A549 (cell line): ENCODE results near the gene OPHN1. TPM values are rescaled to one million over a fixed set of nuclear protein-coding genes. Genes with fewer than 3 reads are reported as not detected.

ENCODE experiments used
- ATAC-seq, 2 experiments: fragments of 200-7000 bp in 1 of 2; fragments of >200 bp in 1 of 2; cut with Nextera tagmentation in 1 of 2; cut with Tn5 transposase in 1 of 2; 3 replicates each; pipeline versions ENCODE4 v1.8.0 to v1.9.1; 2018 to 2020; ENCODE audit warnings: mild to moderate bottlenecking in 1 of 2, moderate library complexity in 1 of 2
- CTCF ChIA-PET: fragments of 300-600 bp; sonication (Branson Sonifier 250); formaldehyde crosslinking; extraction: SDS; loops from one replicate; lab custom pipeline; 2021; ENCODE audit warnings: antibody characterized with exemption, inconsistent platforms; lab: Yijun Ruan, JAX
- POLR2A ChIA-PET: fragments of 350-600 bp; formaldehyde crosslinking; extraction: SDS; loops from one replicate; lab custom pipeline; 2021; ENCODE audit warnings: antibody characterized with exemption, inconsistent platforms; lab: Yijun Ruan, JAX
- DNase-seq, 2 experiments: peaks; one replicate each; pipeline versions ENCODE4 v3.0.0 to v3.0.0-alpha.2; 2011 to 2016; ENCODE audit warnings: low read depth in 1 of 2, low spot score in 1 of 2
- FAIRE-seq: peaks from 2 replicates; lab custom pipeline; 2011; peaks lifted over from hg19 to GRCh38; lab: Jason Lieb, UNC
- H3K27ac ChIP-seq, 2 experiments: fragments of >200 bp; sonication (Bioruptor Twin); formaldehyde crosslinking; 3 replicates each; pipeline ENCODE4 v1.5.1; 2016 to 2017
- H3K4me1 ChIP-seq: fragments of >200 bp; sonication (Bioruptor Twin); formaldehyde crosslinking; 3 replicates; pipeline ENCODE4 v1.6.1; 2016
- H3K4me2 ChIP-seq: fragments of >200 bp; sonication (Bioruptor Twin); formaldehyde crosslinking; 3 replicates; pipeline ENCODE4 v1.6.1; 2016
- H3K4me3 ChIP-seq: fragments of >200 bp; sonication (Bioruptor Twin); formaldehyde crosslinking; 3 replicates; pipeline ENCODE4 v1.5.1; 2016
- H3K9me3 ChIP-seq: fragments of >200 bp; sonication (Bioruptor Twin); formaldehyde crosslinking; 3 replicates; pipeline ENCODE4 v1.6.1; 2016
- EHF ChIP-seq: fragments of 250-450 bp; sonication (Bioruptor Pico); IDR thresholded peaks from 2 replicates; pipeline ENCODE4 v1.5.0; 2020; ENCODE audit warnings: mild to moderate bottlenecking
- EHMT2 ChIP-seq: fragments of 200-600 bp; sonication (generic); IDR thresholded peaks from 2 replicates; pipeline ENCODE4 v1.6.1; 2016; ENCODE audit warnings: antibody characterized with exemption, low read depth, mild to moderate bottlenecking, moderate library complexity
- EP300 ChIP-seq, 2 experiments: fragments of >200 bp; sonication (Bioruptor Twin); formaldehyde crosslinking; IDR thresholded peaks; 2 replicates in 1 of 2; 3 replicates in 1 of 2; pipeline ENCODE4 v1.6.1; 2016 to 2017
- ESRRA ChIP-seq: fragments of 150-350 bp; IDR thresholded peaks from 2 replicates; pipeline ENCODE4 v1.6.1; 2014; ENCODE audit warnings: mild to moderate bottlenecking, low read length, borderline replicate concordance
- FOSB ChIP-seq: fragments of 250-450 bp; sonication (Bioruptor Pico); IDR thresholded peaks from 2 replicates; pipeline ENCODE4 v1.5.0; 2020; ENCODE audit warnings: mild to moderate bottlenecking, moderate library complexity
- FOXS1 ChIP-seq: fragments of 250-450 bp; sonication (Bioruptor Pico); IDR thresholded peaks from 2 replicates; pipeline ENCODE4 v1.5.0; 2020; ENCODE audit warnings: mild to moderate bottlenecking, moderate library complexity
- GATA3 ChIP-seq: IDR thresholded peaks from 2 replicates; pipeline ENCODE4 v1.6.1; 2012; ENCODE audit warnings: borderline replicate concordance
- HOXB5 ChIP-seq: fragments of 250-450 bp; sonication (Bioruptor Pico); IDR thresholded peaks from 2 replicates; pipeline ENCODE4 v1.5.0; 2020; ENCODE audit warnings: mild to moderate bottlenecking, moderate library complexity
- NFE2L2 ChIP-seq: fragments of 150-350 bp; conservative IDR thresholded peaks from 2 replicates; pipeline ENCODE4 v1.6.1; 2014; ENCODE audit warnings: low read length
- NPAS2 ChIP-seq: fragments of 250-450 bp; sonication (Bioruptor Pico); IDR thresholded peaks from 2 replicates; pipeline ENCODE4 v1.8.0; 2022; ENCODE audit warnings: mild to moderate bottlenecking, moderate library complexity, borderline replicate concordance
- PHF8 ChIP-seq: fragments of 200-600 bp; sonication (generic); IDR thresholded peaks from 2 replicates; pipeline ENCODE4 v1.6.1; 2016; ENCODE audit warnings: low read depth, mild to moderate bottlenecking, antibody characterized with exemption, moderate library complexity, borderline replicate concordance
- POLR2AphosphoS2 ChIP-seq: conservative IDR thresholded peaks from 2 replicates; pipeline ENCODE4 v1.6.1; 2012; ENCODE audit warnings: low read length, improper control_type of control experiment, inconsistent platforms
- RARB ChIP-seq: fragments of 250-450 bp; sonication (Bioruptor Pico); IDR thresholded peaks from 2 replicates; pipeline ENCODE4 v1.8.0; 2021; ENCODE audit warnings: mild to moderate bottlenecking, moderate library complexity
- TP53 ChIP-seq: fragments of 250-450 bp; sonication (Bioruptor Pico); IDR thresholded peaks from 2 replicates; pipeline ENCODE4 v1.5.0; 2021; ENCODE audit warnings: mild to moderate bottlenecking, moderate library complexity
- ZC3H11A ChIP-seq: fragments of 450-650 bp; IDR thresholded peaks from 2 replicates; pipeline ENCODE4 v1.6.1; 2014; ENCODE audit warnings: antibody characterized with exemption, mild to moderate bottlenecking
- ZFP36 ChIP-seq: fragments of 450-650 bp; IDR thresholded peaks from 2 replicates; pipeline ENCODE4 v1.6.1; 2014; ENCODE audit warnings: borderline replicate concordance; ENCODE audit not compliant: partially characterized antibody
- ZNF302 ChIP-seq: fragments of 250-450 bp; sonication (Bioruptor Pico); IDR thresholded peaks from 2 replicates; pipeline ENCODE4 v1.9.0; 2021; ENCODE audit warnings: inconsistent platforms, mild to moderate bottlenecking, moderate library complexity
- ZSCAN20 ChIP-seq: fragments of 250-450 bp; sonication (Bioruptor Pico); IDR thresholded peaks from 2 replicates; pipeline ENCODE4 v1.8.0; 2022; ENCODE audit warnings: mild to moderate bottlenecking, moderate library complexity
- WGBS: methylation state at CpG from one replicate; pipeline ENCODE4 v1.1.6; 2017; ENCODE audit errors: missing lambda C conversion rate; 5-methylcytosine and 5-hydroxymethylcytosine counted together
- polyA plus RNA-seq, 4 experiments: library from polyadenylated mRNA; depleted of rRNA in 3 of 4; stranded (reverse); fragments of >200 nt; fragmentation: RNase III in 1 of 4; extraction: RNeasy Plus Mini Kit Qiagen cat#74134 plus additional on column Dnase treatment in 1 of 4; gene quantifications; 2 replicates in 3 of 4; 3 replicates in 1 of 4; pipeline ENCODE4 v1.2.3, GENCODE V29; 2011 to 2017
- TF ChIP-seq, protein P1 (sequence below): fragments of >200 bp; sonication (Bioruptor Twin); formaldehyde crosslinking; IDR thresholded peaks from 3 replicates; pipeline ENCODE4 v1.6.1; 2016

The OPHN1 gene
- polyA plus RNA-seq, 2 of the 4 experiments (the other 2 are of a cell fraction): 2.0 to 5.7 TPM

DNA sequence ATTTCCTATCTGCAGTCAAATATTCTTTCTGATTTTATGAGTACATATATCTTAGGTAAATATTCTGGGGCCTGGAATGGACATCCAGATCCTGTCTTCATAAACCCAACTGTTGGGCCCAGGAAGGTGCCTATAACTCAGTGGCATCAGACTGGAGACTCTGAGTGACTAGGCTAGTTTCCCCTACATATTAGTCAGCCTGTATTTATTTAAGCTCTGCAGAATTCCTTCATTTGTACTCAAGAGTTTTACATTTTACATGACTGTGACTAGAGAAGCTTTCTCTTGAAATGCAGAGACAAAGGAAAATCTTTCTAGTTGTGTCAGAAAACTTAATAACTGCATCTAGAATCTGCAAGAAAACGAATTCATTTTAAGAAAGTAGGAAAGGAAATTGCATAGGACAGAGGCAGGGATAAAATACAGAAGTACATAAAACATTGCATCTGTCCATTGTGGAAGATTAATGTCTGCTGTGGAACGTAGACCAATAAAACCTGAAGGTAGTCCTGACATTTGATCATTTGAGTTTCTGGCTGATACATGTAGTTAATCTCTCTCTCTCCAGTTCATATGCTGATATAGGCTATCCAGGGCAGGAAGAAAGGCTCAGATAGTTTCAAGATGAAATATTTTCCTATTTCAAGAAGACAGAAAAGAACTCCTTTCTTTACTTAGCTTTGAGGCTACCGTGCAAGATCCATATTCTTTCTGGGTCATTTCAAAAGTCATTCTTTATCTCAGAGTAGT, 78.2 kb downstream of the OPHN1 start:
- Histone ChIP-seq H3K27ac (peak overlapping the region; percentile 55 to 61; a peak in 3 of 6 replicates), H3K4me3 (no peak overlapping the region), H3K4me2 (peak overlapping the region; percentile 64), H3K4me1 (peaks cover 21% of the 10 kb centered on the region), H3K9me3 (no peaks in the 10 kb centered on the region)
- TF ChIP-seq NPAS2 (CRISPR knock-in tag) (no peak), RARB (CRISPR knock-in tag) (no peak), EP300 (IDR thresholded peaks at IDR 0.05) (no peak), POLR2AphosphoS2 (no peak), EHMT2 (no peak), FOSB (CRISPR knock-in tag) (no peak), ZNF302 (CRISPR knock-in tag) (no peak), PHF8 (no peak), EHF (CRISPR knock-in tag) (no peak), ZFP36 (no peak), FOXS1 (no peak)
- DNase-seq (peak in 1 of 2 experiments; percentile 48), FAIRE-seq (no peak), ATAC-seq (peak in 1 of 2 experiments; percentile 87; a peak in 3 of 6 replicates)
- CTCF ChIA-PET: interaction anchor here (1.1 kb wide), 1 partner anchor 170 kb away, joined by 3 read pairs; no protein-coding TSS in a partner anchor
- WGBS: 9% methylated on average over 3 of the region's 3 CpGs
- POLR2A ChIA-PET: no interaction called here

DNA sequence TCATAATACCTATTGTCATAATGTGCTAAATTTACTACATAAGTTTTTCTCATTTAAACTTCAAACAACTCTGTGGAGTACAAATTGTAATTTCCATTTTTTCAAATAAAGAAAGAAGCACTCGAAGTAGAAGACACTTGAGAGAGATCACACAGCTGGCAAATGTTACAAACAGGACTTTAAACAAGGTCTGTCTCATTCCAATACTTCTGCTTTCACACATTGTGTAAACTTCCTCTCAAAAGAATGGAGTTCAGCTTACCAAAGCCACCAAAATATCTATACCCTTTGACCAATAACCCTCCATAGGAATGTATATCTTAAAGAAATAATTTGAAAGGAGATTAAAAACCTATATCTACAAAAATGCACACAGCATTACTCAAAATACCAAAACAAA, 88.3 kb downstream of the OPHN1 start:
- CTCF ChIA-PET: no interaction called here

DNA sequence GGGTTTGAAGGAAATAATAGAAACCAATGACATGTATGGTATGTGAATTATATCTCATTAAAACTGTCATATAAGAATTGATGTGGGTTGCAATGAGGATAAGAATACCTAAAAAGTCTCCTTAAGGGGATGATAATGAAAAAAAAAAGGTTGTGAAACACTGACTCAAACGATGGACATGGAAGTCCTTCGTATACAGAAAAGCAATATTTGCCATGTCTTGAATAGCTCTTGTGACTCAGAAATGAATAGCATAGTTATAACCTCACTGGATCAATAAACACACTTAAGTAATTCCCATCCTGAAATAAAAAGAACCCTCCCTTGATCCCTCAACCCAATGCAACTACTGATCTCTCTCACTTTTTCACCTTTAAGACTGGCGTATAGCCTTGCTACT, 89.7 kb downstream of the OPHN1 start:
- H3K27ac ChIP-seq: no peak overlapping the region
- TF ChIP-seq ZC3H11A: no peak
- TF ChIP-seq ZNF302 (CRISPR knock-in tag): no peak
- TF ChIP-seq, protein P1, sequence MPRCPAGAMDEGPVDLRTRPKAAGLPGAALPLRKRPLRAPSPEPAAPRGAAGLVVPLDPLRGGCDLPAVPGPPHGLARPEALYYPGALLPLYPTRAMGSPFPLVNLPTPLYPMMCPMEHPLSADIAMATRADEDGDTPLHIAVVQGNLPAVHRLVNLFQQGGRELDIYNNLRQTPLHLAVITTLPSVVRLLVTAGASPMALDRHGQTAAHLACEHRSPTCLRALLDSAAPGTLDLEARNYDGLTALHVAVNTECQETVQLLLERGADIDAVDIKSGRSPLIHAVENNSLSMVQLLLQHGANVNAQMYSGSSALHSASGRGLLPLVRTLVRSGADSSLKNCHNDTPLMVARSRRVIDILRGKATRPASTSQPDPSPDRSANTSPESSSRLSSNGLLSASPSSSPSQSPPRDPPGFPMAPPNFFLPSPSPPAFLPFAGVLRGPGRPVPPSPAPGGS: no peak
- TF ChIP-seq ZSCAN20 (CRISPR knock-in tag): no peak
- TF ChIP-seq EP300 (IDR thresholded peaks at IDR 0.05): no peak
- TF ChIP-seq NFE2L2: no peak
- POLR2A ChIA-PET: no interaction called here
- no peaks in the 10 kb centered on the region for H3K9me3 ChIP-seq
- FAIRE-seq (peak; percentile 89), DNase-seq (no peak), ATAC-seq (no peak)
- 47% methylated on average over 3 of the region's 3 CpGs for WGBS
- H3K4me2 ChIP-seq: no peak overlapping the region
- H3K4me1 ChIP-seq: no peaks in the 10 kb centered on the region
- CTCF ChIA-PET: interaction anchor here (0.6 kb wide), 1 partner anchor 10 kb away, joined by 4 read pairs; no protein-coding TSS in a partner anchor
- no peak overlapping the region for H3K4me3 ChIP-seq

More for the DNA sequence above, 88.3 kb downstream of the OPHN1 start:
- POLR2A ChIA-PET: no interaction called here
- FAIRE-seq: peak; percentile 94
- TF ChIP-seq GATA3 (no peak), RARB (CRISPR knock-in tag) (no peak), ESRRA (no peak), HOXB5 (CRISPR knock-in tag) (no peak), TP53 (CRISPR knock-in tag) (no peak), EHMT2 (no peak), FOSB (CRISPR knock-in tag) (no peak)
- no peak for ATAC-seq
- Histone ChIP-seq H3K4me2 (no peak overlapping the region), H3K4me1 (no peaks in the 10 kb centered on the region), H3K4me3 (no peak overlapping the region), H3K27ac (no peak overlapping the region), H3K9me3 (no peaks in the 10 kb centered on the region)
- no peak for DNase-seq
- WGBS: 67% methylated on average over 1 of the region's 1 CpG
